ENCODE data around the gene DCAF5.

Gene DCAF5

GRCh38 chr14:69013943-69014782, 138.8 kb downstream of the DCAF5 start:
- in situ Hi-C loops (cut with HindIII; ENCODE audit: low sequenced_read_pairs), result no loop called here

GRCh38 chr14:69012256-69012953, 140.5 kb downstream of the DCAF5 start:
- in situ Hi-C loops (cut with HindIII; ENCODE audit: low sequenced_read_pairs), result no loop called here

GRCh38 chr14:69010648-69011047, 142.3 kb downstream of the DCAF5 start:
- in situ Hi-C loops (cut with HindIII; ENCODE audit: low sequenced_read_pairs), result no loop called here

GRCh38 chr14:69008421-69008884, 144.5 kb downstream of the DCAF5 start:
- in situ Hi-C loops (cut with HindIII; ENCODE audit: low sequenced_read_pairs), result no loop called here

GRCh38 chr14:69006346-69006745, 146.6 kb downstream of the DCAF5 start:
- in situ Hi-C loops (cut with HindIII; ENCODE audit: low sequenced_read_pairs), result no loop called here

GRCh38 chr14:69005432-69006148, 147.3 kb downstream of the DCAF5 start:
- in situ Hi-C loops (cut with HindIII; ENCODE audit: low sequenced_read_pairs), result no loop called here

- in situ Hi-C loops (cut with HindIII; ENCODE audit: low sequenced_read_pairs), result no loop called here
Observed at GRCh38 chr14:69004731-69005431, 148.0 kb downstream of the DCAF5 start.

- in situ Hi-C loops (cut with HindIII; ENCODE audit: low sequenced_read_pairs), result no loop called here
Observed at GRCh38 chr14:69003626-69004025, 149.3 kb downstream of the DCAF5 start.

GRCh38 chr14:69002069-69002468, 150.8 kb downstream of the DCAF5 start:
- in situ Hi-C loops (cut with HindIII; ENCODE audit: low sequenced_read_pairs), result no loop called here

GRCh38 chr14:69001375-69001774, 151.5 kb downstream of the DCAF5 start:
- in situ Hi-C loops (cut with HindIII; ENCODE audit: low sequenced_read_pairs), result no loop called here
